Cardiac fibroblast (primary cell): ENCODE results near the gene CDC42EP2.

Source experiments
- DNase-seq, 2 donors: peaks; one replicate each; pipeline versions ENCODE4 v3.0.0 to v3.0.0-alpha.2; 2010; ENCODE audit warnings: low read depth in 2 of 2
- H3K4me3 ChIP-seq, 2 donors: replicated peaks in 1 of 2; 1 replicate in 1 of 2; 2 replicates in 1 of 2; pipeline ENCODE4 v1.5.1; 2011; ENCODE audit warnings: low read depth in 2 of 2, low read length in 2 of 2, mild to moderate bottlenecking in 2 of 2, moderate library complexity in 1 of 2
- CTCF ChIP-seq: IDR thresholded peaks from one replicate; pipeline ENCODE4 v1.5.1; 2011; ENCODE audit warnings: low read depth, mild to moderate bottlenecking, low read length, inconsistent platforms

CDC42EP2 gene

GRCh38 chr11:65290448-65291165, 24.1 kb upstream of the CDC42EP2 start:
- TF ChIP-seq CTCF: no peak
- DNase-seq: peak; percentile 100
- peak overlapping the region in 1 of 2 donors; percentile 5 for H3K4me3 ChIP-seq

GRCh38 chr11:65291613-65292012, 23.1 kb upstream of the CDC42EP2 start:
- DNase-seq: peak; percentile 83 to 87
- TF ChIP-seq CTCF: no peak
- H3K4me3 ChIP-seq: peak overlapping the region in 1 of 2 donors; percentile 27

GRCh38 chr11:65292890-65293289, 21.8 kb upstream of the CDC42EP2 start:
- H3K4me3 ChIP-seq: no peak overlapping the region
- DNase-seq: no peak
- no peak for TF ChIP-seq CTCF

- no peak overlapping the region for H3K4me3 ChIP-seq
- no peak for DNase-seq
- no peak for TF ChIP-seq CTCF
Observed at GRCh38 chr11:65293909-65294381, 20.7 kb upstream of the CDC42EP2 start.

- DNase-seq: no peak
- TF ChIP-seq CTCF: no peak
- H3K4me3 ChIP-seq: no peak overlapping the region
Observed at GRCh38 chr11:65295001-65295400, 19.7 kb upstream of the CDC42EP2 start.

GRCh38 chr11:65295571-65296341, 18.9 kb upstream of the CDC42EP2 start:
- TF ChIP-seq CTCF: no peak
- H3K4me3 ChIP-seq: no peak overlapping the region
- DNase-seq: no peak
